K562 (cell line): Measurements from ENCODE around the gene HOXA1. TPM values are rescaled to one million over a fixed set of nuclear protein-coding genes. Genes with fewer than 3 reads are reported as not detected.

Experiments
- ATF1 ChIP-seq, 2 experiments: fragments of 450-650 bp in 1 of 2; IDR thresholded peaks; 2 replicates each; pipeline ENCODE4 v1.6.1; 2016; ENCODE audit warnings: missing compliant biosample characterization in 1 of 2, missing genetic modification characterization in 1 of 2
- ATF7 ChIP-seq: fragments of 450-650 bp; IDR thresholded peaks from 2 replicates; pipeline ENCODE4 v1.7.1; 2014; ENCODE audit warnings: mild to moderate bottlenecking, moderate library complexity
- CGGBP1 ChIP-seq: fragments of 250-450 bp; sonication (Bioruptor Pico); IDR thresholded peaks from 2 replicates; pipeline ENCODE4 v1.9.0; 2021; ENCODE audit warnings: mild to moderate bottlenecking
- CUX1 ChIP-seq: fragments of 200-800 bp; sonication (Bioruptor generic); IDR thresholded peaks from 2 replicates; pipeline ENCODE4 v1.6.1; 2016; ENCODE audit warnings: missing genetic modification characterization, missing compliant biosample characterization
- EP300 ChIP-seq: IDR thresholded peaks from 2 replicates; pipeline ENCODE4 v1.6.1; 2012; ENCODE audit warnings: low read length, improper control_type of control experiment
- FOXJ2 ChIP-seq: fragments of 200-800 bp; sonication (Bioruptor generic); IDR thresholded peaks from 2 replicates; pipeline ENCODE4 v1.6.1; 2016; ENCODE audit warnings: missing genetic modification characterization, missing compliant biosample characterization
- FUS ChIP-seq: fragments of 200-400 bp; formaldehyde crosslinking; optimal IDR thresholded peaks from 2 replicates; pipeline ENCODE3; 2017; ENCODE audit warnings: low read depth, low read length
- KDM1A ChIP-seq, 2 experiments: fragments of 450-650 bp; IDR thresholded peaks; 2 replicates each; pipeline ENCODE4 v1.6.1; 2016; ENCODE audit warnings: mild to moderate bottlenecking in 2 of 2
- POLR2AphosphoS5 ChIP-seq: IDR thresholded peaks from 2 replicates; pipeline ENCODE4 v1.6.1; 2011; ENCODE audit warnings: mild to moderate bottlenecking, low read depth, low read length, moderate library complexity; ENCODE audit not compliant: control insufficient read depth, insufficient read depth
- PYGO2 ChIP-seq: fragments of 450-650 bp; IDR thresholded peaks from 2 replicates; pipeline ENCODE4 v1.6.1; 2016; ENCODE audit warnings: mild to moderate bottlenecking, missing genetic modification characterization, moderate library complexity, missing compliant biosample characterization
- RBM15 ChIP-seq: fragments of 200-400 bp; formaldehyde crosslinking; IDR thresholded peaks from 2 replicates; pipeline ENCODE4 v1.6.1; 2018; ENCODE audit warnings: mild to moderate bottlenecking, low read length, moderate library complexity; ENCODE audit not compliant: insufficient read depth
- RNF2 ChIP-seq: sonication (generic); IDR thresholded peaks from 2 replicates; pipeline ENCODE4 v1.6.1; 2016
- SNRNP70 ChIP-seq: fragments of 200-400 bp; formaldehyde crosslinking; optimal IDR thresholded peaks from 2 replicates; pipeline ENCODE3; 2017; ENCODE audit warnings: low read depth, low read length
- SRSF3 ChIP-seq: fragments of 200-400 bp; formaldehyde crosslinking; IDR thresholded peaks from 2 replicates; pipeline ENCODE4 v1.6.1; 2016; ENCODE audit warnings: mild to moderate bottlenecking, low read length, moderate library complexity; ENCODE audit not compliant: insufficient read depth
- TRIM24 ChIP-seq, 2 experiments: fragments of 450-650 bp; IDR thresholded peaks; 2 replicates each; pipeline ENCODE4 v1.6.1; 2016
- ZBTB1 ChIP-seq: sonication (generic); formaldehyde crosslinking; IDR thresholded peaks from 2 replicates; pipeline ENCODE4 v1.8.1; 2023; ENCODE audit warnings: missing genetic modification reagents, low read depth, mild to moderate bottlenecking, borderline replicate concordance
- ZNF134 ChIP-seq: fragments of 250-450 bp; sonication (Bioruptor Pico); conservative IDR thresholded peaks from 2 replicates; pipeline ENCODE4 v1.4.0; 2020
- ZNF140 ChIP-seq: fragments of 250-450 bp; sonication (Bioruptor Pico); IDR thresholded peaks from 2 replicates; pipeline ENCODE4 v1.8.0; 2021; ENCODE audit warnings: moderate library complexity, mild to moderate bottlenecking, inconsistent platforms
- ZNF384 ChIP-seq: IDR thresholded peaks from 2 replicates; pipeline ENCODE4 v1.6.1; 2012; ENCODE audit warnings: low read depth, low read length, improper control_type of control experiment
- ZNF445 ChIP-seq: fragments of 250-450 bp; sonication (Bioruptor Pico); IDR thresholded peaks from 2 replicates; pipeline ENCODE4 v1.4.0; 2020; ENCODE audit warnings: low read depth, mild to moderate bottlenecking, moderate library complexity
- ZNF644 ChIP-seq: fragments of 200-800 bp; sonication (Bioruptor generic); IDR thresholded peaks from 2 replicates; pipeline ENCODE4 v1.6.1; 2016; ENCODE audit warnings: low read depth, missing genetic modification characterization, missing compliant biosample characterization
- polyA plus RNA-seq, 8 experiments: library from polyadenylated mRNA; depleted of rRNA in 4 of 8; stranded (reverse) in 5 of 8; unstranded in 3 of 8; fragments of >200 nt; fragmentation: Nextera tagmentation in 2 of 8; fragmentation: Illumina TruSeq in 1 of 8; extraction: Ambion mirVana in 2 of 8; extraction: Trizol in 1 of 8; gene quantifications; 2 replicates each; pipeline versions ENCODE4 v1.2.1 to v1.2.3, GENCODE V29; 2011 to 2014; ENCODE audit warnings: inconsistent platforms in 1 of 8, missing spikeins in 1 of 8
- total RNA-seq, 7 experiments: library from RNA; depleted of rRNA in 6 of 7; stranded (reverse); fragments of >200 nt in 6 of 7; fragmentation: Illumina TruSeq in 2 of 7; extraction: Trizol in 2 of 7; gene quantifications; 2 replicates each; pipeline versions ENCODE4 v1.2.1 to v1.2.3, GENCODE V29; 2011 to 2021; ENCODE audit warnings: low replicate concordance in 1 of 7
- TF ChIP-seq, protein P1 (sequence below): fragments of 200-800 bp; sonication (Bioruptor generic); IDR thresholded peaks from 2 replicates; pipeline ENCODE4 v1.6.1; 2017; ENCODE audit warnings: missing genetic modification characterization, missing compliant biosample characterization

Gene HOXA1
- total and polyA plus RNA-seq, 9 of the 15 experiments (the other 6 are each of a cell fraction or from before 2014, with no cell fraction given) = 0.03 to 0.63 (median 0.09) TPM; not detected in 4

DNA sequence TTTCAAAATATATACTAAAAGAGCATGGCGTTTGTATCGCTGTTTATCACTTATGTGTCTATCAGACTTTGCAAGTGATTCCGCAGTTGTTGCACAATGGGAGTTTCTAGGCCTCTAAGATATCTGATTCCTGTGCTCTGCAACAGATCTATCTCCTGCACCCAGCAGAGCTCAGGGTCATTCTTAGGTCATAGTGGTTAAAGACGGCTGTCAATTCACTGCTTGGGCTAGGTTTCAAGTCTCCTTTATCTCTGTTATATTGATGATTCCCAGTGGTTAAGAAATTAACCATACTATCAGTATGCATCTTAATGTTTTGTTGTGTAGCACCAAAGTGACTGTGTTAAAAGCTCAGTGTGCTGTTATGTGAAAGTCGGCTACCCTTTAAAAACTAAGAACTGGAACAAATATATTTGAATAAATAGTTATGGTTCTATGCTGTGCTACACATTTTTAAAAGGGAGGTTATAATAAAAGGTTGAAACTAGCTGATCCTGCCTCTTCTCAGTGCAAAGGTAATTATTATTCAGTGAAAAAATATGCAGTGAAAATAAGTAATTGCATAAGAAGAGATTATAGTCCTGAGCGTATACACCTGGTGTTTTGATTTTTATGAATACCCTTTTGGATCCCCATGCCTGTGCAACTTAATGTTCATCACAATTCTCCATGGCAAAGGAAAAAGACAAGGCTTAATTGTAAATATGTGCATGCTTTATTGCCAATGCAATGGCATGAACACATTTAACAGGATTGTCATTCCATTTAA is 24.0 kb downstream of the HOXA1 start (continued):
- TF ChIP-seq ATF1 (CRISPR knock-in tag; IDR thresholded peaks at IDR 0.05) (no peak), ATF1 (tag; IDR thresholded peaks at IDR 0.05) (0 out of 2 replicates have a peak, but pooled peaks have one; percentile 23), ZNF384 (no peak), EP300 (peak; percentile 74), RBM15 (no peak), POLR2AphosphoS5 (peak; percentile 58; the same call in 1 of the 2 replicates), SRSF3 (no peak), FUS (no peak), CUX1 (CRISPR knock-in tag) (peak; percentile 71; the same call in 1 of the 2 replicates), TRIM24 (IDR thresholded peaks at IDR 0.05) (peak; percentile 31 to 71; a peak in 2 of 4 replicates), ZNF140 (CRISPR knock-in tag) (no peak), ZNF445 (no peak), CGGBP1 (CRISPR knock-in tag) (no peak), ZNF134 (CRISPR knock-in tag) (no peak; the same call in 1 of the 2 replicates), FOXJ2 (tag) (0 out of 2 replicates have a peak, but pooled peaks have one; percentile 78), RNF2 (peak; percentile 55; the same call in 1 of the 2 replicates), ZBTB1 (no peak), ZNF644 (tag) (peak; percentile 88), ATF7 (peak; percentile 71; the same call in 1 of the 2 replicates), PYGO2 (tag) (peak; percentile 54; the same call in 1 of the 2 replicates), SNRNP70 (no peak), KDM1A (IDR thresholded peaks at IDR 0.05) (peak; percentile 74 to 76; a peak in 3 of 4 replicates)
- TF ChIP-seq, protein P1, sequence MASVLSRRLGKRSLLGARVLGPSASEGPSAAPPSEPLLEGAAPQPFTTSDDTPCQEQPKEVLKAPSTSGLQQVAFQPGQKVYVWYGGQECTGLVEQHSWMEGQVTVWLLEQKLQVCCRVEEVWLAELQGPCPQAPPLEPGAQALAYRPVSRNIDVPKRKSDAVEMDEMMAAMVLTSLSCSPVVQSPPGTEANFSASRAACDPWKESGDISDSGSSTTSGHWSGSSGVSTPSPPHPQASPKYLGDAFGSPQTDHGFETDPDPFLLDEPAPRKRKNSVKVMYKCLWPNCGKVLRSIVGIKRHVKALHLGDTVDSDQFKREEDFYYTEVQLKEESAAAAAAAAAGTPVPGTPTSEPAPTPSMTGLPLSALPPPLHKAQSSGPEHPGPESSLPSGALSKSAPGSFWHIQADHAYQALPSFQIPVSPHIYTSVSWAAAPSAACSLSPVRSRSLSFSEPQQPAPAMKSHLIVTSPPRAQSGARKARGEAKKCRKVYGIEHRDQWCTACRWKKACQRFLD = peak; percentile 68; the same call in 1 of the 2 replicates
